ENCODE results near the gene HS6ST1. TPM values are rescaled to one million over a fixed set of nuclear protein-coding genes. Genes with fewer than 3 reads are reported as not detected.
A peak's percentile ranks its signal among the peaks of the same experiment; 100 is the strongest.
"Not testable (repeated sequence)": the region's sequence is repeated elsewhere in the genome, so short reads cannot be mapped to it uniquely, and the experiment has no call there.

Gene HS6ST1
- total RNA-seq, 1 donor from 2014 or later: 33.1 TPM

DNA sequence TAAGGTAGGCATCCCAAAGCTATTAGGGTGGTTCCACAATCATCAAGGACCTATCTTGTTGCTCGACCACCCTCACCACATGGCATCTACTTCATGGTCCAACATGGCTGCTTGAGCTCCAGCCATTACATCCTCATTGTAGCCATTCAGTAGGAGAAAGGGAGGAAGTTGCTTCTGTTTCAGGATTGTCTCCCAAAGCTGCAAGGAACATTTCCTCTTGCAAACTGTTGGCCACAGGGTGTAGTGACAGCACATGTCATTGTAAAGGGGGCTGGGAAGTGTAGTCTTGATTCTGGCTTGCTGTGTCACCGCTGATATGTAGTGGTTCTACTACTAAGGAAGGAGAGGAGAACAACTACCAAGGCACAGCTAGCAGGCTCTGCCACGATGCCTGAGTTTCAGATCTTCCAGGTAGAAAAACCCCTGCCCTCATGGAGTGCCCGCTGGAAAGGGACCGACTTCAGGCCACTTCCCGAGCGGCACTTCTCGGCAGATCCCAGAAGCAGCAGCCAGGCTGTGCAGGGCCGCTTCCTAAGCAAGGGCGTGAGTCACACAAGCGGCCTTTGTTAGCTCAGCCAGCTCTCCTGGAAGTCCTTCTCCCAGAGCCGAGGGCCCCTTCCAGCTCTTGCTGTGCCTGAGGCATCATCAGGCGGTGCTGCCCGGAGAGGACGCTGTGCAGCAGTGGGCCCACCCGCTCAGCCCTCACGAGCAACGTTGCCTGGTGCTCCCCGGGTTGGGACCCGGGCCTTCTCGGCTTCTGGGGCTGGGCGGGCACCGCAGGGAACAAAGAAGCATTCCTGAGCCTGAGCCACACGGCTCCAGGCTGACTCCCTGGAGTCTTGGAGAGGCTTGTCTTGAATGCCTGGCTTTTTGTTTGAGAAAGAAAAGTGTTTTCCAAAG is 58.2 kb downstream of the HS6ST1 start:
- peak; percentile 70 for TF ChIP-seq CTCF (IDR thresholded peaks at IDR 0.05)
- H3K27me3 Mint-ChIP-seq (ENCODE audit: low read depth): no peaks in the 10 kb centered on the region
- H3K36me3 Mint-ChIP-seq (ENCODE audit: low read depth): no peaks in the 10 kb centered on the region
- DNase-seq (ENCODE audit: low spot score): no peak
- peaks cover 19% of the 10 kb centered on the region for H3K4me1 Mint-ChIP-seq (ENCODE audit: low read depth)
- H3K9me3 Mint-ChIP-seq (ENCODE audit: low read depth): no peaks in the 10 kb centered on the region
- peak overlapping the region; percentile 44 for H3K4me3 Mint-ChIP-seq (ENCODE audit: unreplicated experiment)
- H3K27ac Mint-ChIP-seq (ENCODE audit: unreplicated experiment): peak overlapping the region; percentile 90

- no peak for DNase-seq (ENCODE audit: low spot score)
- Mint-ChIP-seq H3K27ac (ENCODE audit: unreplicated experiment) (no peak overlapping the region), H3K9me3 (ENCODE audit: low read depth) (no peaks in the 10 kb centered on the region), H3K36me3 (ENCODE audit: low read depth) (no peaks in the 10 kb centered on the region), H3K27me3 (ENCODE audit: low read depth) (no peaks in the 10 kb centered on the region), H3K4me1 (ENCODE audit: low read depth) (peaks cover 19% of the 10 kb centered on the region), H3K4me3 (ENCODE audit: unreplicated experiment) (no peak overlapping the region)
- no peak for TF ChIP-seq CTCF (IDR thresholded peaks at IDR 0.05)
Measured at GRCh38 chr2:128259585-128259984, 59.1 kb downstream of the HS6ST1 start.

DNA sequence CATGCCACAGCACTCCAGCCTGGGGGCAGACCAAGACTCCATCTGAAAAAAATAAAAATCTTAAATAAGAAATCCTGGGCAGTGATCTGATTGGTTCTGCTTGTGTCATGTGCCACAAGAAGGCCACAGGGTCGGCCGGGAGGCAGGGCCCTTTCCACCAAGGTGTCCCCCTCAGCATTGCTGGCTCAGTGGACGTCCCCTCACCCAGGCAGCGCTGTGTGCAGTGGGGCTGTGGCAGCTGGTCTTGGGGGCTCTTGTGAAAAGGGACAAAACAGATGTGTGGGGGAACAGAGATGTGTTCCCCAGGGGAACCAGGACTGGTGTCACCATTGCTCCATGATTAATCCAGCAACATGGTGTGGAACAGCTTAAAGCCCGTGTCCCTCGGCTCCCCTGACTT is 60.5 kb downstream of the HS6ST1 start:
- Mint-ChIP-seq H3K4me3 (ENCODE audit: unreplicated experiment) (no peak overlapping the region), H3K9me3 (ENCODE audit: low read depth) (no peaks in the 10 kb centered on the region), H3K36me3 (ENCODE audit: low read depth) (no peaks in the 10 kb centered on the region), H3K27ac (ENCODE audit: unreplicated experiment) (no peak overlapping the region), H3K27me3 (ENCODE audit: low read depth) (no peaks in the 10 kb centered on the region), H3K4me1 (ENCODE audit: low read depth) (peaks cover 19% of the 10 kb centered on the region)
- no peak for DNase-seq (ENCODE audit: low spot score)
- TF ChIP-seq CTCF (IDR thresholded peaks at IDR 0.05): no peak

DNA sequence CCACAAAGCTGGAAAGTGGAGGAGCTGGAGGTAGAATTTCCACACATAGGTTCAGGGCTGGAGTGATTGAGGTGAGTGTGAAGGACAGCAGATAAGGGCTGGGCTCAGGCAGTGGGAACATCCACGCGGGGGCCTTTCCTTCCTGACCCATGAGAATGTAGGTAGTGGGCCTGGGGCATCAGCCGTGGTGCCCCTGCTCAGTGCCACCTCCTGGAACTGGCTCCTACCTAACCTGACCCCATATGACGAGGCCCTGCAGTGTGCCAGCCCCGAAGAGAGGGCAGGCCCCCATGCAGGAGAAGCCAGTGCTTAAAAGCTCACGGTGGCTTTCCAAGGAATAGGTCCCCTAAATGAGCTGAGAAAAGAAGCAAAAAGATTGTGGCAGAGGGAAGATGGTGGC is 66.2 kb downstream of the HS6ST1 start:
- no peak for DNase-seq (ENCODE audit: low spot score)
- no peaks in the 10 kb centered on the region for H3K4me1 Mint-ChIP-seq (ENCODE audit: low read depth)
- H3K27ac Mint-ChIP-seq (ENCODE audit: unreplicated experiment): no peak overlapping the region
- no peaks in the 10 kb centered on the region for H3K9me3 Mint-ChIP-seq (ENCODE audit: low read depth)
- H3K4me3 Mint-ChIP-seq (ENCODE audit: unreplicated experiment): no peak overlapping the region
- TF ChIP-seq CTCF (IDR thresholded peaks at IDR 0.05): no peak
- no peaks in the 10 kb centered on the region for H3K36me3 Mint-ChIP-seq (ENCODE audit: low read depth)
- H3K27me3 Mint-ChIP-seq (ENCODE audit: low read depth): no peaks in the 10 kb centered on the region

DNA sequence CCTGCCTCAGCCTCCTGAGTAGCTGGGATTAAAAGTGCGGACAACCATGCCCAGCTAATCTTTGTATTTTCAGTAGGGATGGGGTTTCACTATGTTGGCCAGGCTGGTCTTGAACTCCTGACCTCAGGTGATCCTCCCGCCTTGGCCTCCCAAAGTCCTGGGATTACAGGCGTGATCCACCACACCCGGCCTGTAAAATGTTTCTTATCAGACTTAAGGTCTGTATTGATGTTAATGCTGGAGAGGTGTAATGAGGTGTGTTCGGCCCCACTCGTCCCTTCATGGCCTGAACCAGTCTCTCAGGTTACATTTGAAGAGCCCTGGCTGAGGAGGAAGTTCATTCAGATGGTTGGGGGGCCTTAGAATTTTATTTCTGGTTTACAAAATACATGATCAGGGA is 66.6 kb downstream of the HS6ST1 start:
- H3K4me3 Mint-ChIP-seq (ENCODE audit: unreplicated experiment); H3K4me1 Mint-ChIP-seq (ENCODE audit: low read depth); H3K27me3 Mint-ChIP-seq (ENCODE audit: low read depth); H3K36me3 Mint-ChIP-seq (ENCODE audit: low read depth); DNase-seq (ENCODE audit: low spot score); H3K27ac Mint-ChIP-seq (ENCODE audit: unreplicated experiment); H3K9me3 Mint-ChIP-seq (ENCODE audit: low read depth): not testable (repeated sequence)
